DMS 273 (cell line): ENCODE data around the gene PWWP2B.
"Not testable (repeated sequence)": the region's sequence is repeated elsewhere in the genome, so short reads cannot be mapped to it uniquely, and the experiment has no call there.

ENCODE experiments used
- DNase-seq: peaks from one replicate; lab custom pipeline; 2025; ENCODE audit not compliant: unreplicated experiment; lab: John Stamatoyannopoulos, UW

PWWP2B gene

DNA sequence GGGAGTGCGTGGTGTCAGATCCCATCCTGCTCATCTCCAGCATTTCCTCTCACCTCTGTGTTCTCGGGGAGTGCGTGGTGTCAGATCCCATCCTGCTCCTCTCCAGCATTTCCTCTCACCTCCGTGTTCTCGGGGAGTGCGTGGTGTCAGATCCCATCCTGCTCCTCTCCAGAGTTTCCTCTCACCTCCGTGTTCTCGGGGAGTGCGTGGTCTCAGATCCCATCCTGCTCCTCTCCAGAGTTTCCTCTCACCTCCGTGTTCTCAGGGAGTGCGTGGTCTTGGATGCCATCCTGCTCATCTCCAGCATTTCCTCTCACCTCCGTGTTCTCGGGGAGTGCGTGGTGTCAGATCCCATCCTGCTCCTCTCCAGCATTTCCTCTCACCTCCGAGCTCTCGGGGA, 18.0 kb upstream of the PWWP2B start:
- DNase-seq: not testable (repeated sequence)

DNA sequence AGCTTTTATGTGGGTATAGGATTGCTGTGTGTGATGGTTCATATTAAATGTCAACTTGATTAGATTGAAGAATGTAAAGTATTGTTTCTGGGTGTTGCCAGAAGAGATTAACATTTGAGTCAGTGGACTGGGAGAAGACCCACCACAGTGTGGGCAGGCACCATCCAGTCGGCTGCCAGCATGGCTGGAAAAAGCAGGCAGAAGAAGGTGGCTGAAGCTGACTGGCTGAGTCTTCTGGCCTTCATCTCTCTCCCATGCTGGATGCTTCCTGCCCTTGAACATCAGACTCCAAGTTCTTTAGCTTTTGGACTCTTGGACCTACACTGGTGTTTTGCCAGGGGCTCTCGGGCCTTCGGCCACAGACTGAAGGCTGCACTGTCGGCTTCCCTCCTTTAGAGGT, 16.0 kb upstream of the PWWP2B start:
- not testable (repeated sequence) for DNase-seq

DNA sequence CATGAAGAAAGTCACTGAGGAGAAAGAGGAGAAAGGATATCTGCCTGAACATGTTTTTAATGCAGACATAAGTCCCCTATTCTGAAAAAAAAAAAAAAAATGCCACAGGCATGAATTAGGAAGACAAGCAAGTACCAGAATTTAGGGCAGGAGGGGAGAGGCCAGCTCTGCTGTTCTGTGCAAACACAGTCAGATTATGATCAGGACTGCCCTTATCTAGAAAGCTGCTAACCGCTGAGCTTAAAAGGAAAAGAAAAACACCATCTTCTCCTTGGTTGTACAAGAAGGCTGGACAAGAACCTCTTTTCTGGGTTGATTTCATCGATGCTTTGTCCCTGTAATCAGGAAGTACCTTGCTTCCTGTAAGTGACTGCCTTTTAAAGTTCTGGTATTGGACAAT, 15.3 kb upstream of the PWWP2B start:
- no peak for DNase-seq

DNA sequence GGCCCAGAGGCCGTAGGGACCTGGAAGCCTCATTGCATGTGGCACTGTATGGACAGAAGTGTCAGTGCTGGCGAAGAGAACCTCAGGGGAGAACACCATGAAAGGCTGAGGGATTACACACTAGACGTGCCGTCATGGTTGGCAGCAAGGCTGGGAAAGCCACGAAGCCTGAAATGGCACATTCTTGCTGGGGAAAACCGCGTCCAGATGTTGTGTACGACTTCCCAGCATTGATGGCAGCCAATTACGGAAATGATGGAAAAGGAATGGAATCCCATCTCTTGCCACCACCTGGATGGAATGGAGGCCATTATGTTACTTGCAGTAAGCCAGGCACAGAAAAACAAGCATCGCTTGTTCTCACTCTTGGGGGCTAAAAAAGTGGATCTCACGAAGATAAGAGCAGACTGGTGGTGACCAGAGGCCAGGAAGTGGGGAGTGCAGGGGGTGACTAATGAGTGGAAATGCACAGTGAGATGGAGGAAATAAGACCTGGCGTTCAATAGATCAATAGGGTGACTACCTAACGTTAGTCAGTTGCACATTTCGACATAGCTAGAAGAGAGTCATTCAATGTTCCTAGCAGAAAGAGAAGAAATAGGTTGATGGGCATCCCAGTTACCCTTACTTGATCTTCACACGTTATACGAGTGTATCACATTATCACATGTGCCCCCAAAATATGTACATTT, 14.6 kb upstream of the PWWP2B start:
- no peak for DNase-seq

DNA sequence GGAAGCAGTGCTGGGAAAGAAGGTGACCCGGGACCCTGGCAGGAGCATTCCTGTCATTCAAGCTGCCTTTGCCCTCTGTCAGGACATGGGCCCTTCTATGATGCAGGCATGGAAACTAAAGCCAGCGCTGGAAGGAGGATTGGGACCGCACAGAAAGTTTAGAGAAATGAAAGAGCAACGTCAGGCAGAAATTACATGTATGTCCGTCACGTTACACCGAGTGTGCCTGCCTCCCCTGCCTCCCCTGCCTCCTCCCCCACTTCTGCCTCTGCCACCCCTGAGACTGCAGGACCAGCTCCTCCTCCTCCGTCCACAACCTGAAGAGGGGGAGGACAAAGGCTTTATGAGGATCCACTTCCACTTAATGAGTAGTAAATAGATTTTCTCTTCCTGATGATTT, 13.9 kb upstream of the PWWP2B start:
- DNase-seq: no peak

DNA sequence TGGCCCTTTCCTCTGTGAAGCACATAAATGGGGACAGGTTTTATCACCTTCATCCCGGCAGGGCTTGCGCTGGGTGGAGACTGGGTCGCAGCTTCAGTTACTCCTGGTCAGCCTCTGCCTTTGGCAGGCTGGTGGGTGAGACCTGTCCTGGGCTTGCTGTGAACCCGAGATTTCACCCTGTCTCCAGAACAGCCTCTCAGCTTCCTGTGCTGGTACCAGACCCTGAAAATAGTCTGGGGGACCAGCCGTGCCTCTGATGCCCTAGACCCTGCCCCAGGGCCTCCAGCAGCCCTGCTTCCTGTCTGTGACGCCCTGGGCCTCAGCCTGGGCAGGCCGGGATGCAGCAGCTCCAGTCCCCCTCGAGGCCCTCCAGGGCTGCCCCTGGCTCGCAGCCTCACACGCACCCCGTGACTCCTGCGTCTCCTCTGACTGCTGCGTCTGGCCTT, 13.2 kb upstream of the PWWP2B start:
- no peak for DNase-seq

DNA sequence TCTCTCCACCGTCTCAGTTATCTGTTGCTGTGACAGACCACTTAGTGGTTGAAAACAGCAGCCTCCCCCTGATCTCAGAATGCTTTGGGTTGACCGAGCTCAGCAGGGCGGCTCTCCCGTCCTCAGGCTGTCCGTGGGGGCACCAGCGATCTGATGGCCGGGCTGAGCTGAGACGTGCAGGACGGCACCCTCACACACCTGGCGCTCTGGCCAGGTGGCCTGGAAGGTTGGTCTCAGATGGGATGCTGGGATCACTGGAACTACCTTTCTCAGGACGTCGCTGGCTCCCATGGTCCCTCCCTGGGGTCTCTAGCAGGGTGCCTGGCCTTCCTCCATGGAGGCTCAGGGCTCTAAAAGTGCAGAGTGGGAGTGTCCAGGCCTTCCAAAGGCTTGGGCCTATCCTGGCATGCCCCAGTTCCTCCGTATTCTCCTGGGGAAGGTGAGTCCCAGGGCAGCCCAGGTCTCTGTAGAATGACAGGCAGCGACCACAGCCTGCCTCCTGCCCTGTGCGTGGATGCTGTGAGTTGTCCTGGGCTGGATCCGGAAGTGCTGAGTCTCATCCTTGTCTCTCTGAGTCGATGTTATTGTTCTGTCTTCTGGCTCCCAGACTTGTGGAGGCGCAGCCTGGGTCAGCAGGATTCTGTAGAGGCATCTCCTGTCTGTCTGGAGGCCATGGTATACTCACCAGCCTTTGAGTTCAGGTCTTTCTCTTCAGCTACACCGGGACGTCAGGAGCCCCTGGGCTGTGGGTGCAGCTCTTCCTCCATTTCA, 12.2 kb upstream of the PWWP2B start:
- no peak for DNase-seq

DNA sequence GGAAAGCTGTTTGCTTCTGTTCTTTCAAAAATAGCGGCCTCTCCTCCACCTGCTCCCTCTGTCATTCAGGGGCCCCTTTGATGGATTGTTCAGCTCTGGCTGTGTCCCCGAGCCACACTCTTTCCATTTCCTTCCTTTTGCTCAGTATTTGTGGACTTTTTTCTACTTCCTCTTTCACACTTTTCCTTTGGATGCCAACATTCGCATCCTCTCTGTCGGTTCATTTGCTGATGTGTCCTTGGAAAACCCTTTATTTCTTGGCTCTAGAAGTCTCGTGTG, 11.7 kb upstream of the PWWP2B start:
- DNase-seq: no peak

DNA sequence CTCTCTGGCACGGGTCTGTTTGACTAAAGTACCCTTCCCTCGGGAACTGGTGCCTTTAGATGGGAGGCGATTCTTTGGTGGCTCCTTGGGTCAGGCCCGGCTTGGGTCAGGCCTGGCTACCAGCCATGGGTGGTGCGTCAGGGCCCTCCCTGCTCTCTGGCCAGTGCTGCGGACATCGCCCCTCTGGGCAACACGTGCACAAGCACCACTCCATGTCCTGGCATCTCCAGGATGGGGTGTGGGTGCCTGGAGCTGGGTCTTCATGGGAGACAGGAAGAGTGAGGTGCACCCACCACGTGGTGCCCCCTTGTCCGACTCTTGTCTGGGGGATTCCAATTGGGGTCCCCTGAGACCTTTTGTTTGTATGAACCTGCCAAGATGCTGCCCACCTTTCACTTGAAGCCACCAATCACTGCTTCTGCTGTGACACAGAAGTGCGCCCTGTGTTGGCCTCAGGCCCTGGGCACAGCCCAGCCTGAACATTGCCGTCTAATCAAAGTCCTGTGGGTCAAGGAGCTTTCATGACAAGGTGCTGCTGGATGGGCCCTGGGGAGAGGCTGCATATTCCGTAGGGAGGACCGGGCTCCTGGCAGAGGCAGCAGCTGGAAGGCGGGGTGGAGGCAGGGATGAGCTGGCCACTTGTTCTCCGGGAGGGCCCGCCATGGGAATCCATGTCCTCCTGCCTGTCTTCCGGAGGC, 11.1 kb upstream of the PWWP2B start:
- no peak for DNase-seq

DNA sequence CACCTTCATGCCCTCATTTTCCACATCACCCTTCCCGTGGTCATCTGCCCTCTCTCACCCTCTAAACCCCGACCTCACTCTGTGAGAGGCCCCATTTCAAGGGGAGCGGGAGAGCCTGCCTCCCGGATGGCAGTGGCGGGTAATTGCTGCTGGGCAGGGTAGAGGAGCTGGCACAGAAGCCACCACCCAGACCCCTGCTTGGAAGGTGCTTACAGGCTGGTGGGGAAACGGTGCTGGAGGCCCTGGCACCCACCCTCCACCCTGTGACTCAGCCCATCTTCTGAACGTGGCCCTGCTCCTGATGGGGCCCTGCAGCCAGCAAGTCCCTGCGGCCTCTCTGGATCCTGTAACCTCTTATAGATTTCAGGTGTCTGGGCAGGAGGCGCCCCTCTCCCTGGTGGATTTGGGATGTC, 10.6 kb upstream of the PWWP2B start:
- DNase-seq: no peak

DNA sequence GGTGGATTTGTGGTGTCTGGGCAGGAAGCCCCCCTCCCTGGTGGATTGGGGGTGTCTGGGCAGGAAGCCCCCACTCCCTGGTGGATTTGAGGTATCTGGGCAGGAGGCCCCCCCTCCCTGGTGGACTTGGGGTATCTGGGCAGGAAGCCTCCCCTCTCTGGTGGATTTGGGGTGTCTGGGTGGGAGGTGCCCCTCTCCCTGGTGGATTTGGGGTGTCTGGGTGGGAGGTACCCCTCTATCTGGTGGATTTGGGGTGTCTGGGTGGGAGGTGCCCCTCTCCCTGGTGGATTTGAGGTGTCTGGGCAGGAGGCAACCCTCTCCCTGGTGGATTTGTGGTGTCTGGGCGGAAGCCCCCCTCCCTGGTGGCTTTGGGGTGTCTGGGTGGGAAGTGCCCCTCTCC, 10.1 kb upstream of the PWWP2B start:
- not testable (repeated sequence) for DNase-seq

DNA sequence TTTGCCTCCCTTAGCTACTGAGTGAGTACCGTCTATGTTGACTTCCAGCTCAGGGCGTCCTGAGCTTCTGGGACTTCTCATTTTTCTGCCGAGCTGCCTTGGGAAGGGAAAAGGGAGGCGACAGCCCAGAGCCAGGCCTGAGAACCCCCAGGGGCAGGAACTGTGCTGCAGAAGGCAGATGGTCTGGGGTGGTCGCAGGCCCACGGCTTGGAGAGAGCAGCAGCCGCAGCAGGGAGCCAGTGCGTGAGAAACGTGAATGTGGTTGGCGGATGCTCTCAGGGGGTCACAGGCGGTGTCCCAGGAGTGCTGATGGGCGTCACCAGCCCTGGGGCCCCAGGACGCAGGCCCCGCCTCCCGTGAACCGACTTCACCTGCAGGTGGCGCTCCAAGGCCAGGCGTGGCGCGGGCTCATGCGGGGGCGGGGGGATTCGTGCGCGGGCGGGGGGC, 9.2 kb upstream of the PWWP2B start:
- DNase-seq: peak; percentile 73

DNA sequence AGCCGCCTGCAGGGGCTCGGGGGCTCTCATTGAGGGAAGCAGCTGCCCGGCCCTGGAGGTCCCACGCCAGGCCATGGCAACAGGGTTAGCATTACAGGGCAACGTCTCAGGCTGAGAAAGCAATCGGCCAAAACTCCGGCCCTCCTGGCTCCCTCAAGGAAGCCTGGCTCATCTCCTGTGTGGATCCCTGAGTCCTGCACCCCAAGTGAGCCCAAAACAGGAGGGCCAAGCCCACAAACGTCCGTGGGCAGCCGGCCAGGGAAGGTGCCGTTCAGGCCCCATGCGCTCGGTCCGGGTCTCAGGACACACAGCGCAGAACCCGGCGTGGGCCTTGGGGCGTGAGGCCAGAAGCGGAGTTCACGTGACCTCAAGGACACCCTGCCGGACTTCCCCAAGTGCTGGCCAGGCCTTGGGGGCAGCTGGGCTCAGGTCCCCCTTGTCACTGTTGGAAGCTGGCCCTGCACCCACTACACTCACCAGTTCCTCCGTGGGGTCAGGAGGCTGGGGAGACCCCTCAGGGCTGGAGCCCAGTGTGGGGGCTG, 8.0 kb upstream of the PWWP2B start:
- DNase-seq: peak; percentile 20

DNA sequence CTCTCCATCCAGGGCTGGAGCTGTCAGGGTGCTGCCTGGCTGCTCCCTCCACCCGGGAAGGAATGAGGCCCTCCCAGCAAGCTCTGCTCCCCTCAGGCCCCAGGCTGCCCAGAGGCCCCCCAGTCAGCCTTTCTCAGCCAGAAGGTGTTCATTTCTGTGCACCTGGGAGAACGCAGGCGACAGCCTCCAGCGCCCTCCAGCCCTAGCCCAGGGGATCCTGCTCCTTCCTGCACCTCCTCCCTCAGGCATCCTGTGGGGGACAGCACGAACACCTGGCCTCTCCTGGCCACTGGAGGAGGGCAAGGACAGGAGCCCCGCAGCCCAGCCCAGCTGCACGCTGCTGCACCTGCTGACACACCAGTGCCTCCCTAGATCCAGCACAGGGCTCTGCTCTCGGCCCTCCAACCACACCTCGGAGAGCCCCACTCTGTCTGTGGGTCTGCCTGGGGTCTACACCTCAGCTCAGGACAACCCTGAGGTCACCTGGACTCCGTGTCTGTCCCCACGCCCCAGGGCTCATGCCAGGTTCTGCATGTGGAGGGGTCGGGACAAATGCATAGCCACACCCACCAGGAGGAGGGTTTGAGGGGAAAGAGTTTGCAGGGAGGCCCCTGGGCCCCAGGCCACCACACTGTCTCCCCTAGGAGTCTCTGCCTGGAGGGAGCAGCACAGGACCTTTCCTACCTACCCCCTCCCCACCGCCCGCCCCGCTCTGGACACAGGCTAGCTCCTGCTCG, 7.4 kb upstream of the PWWP2B start:
- no peak for DNase-seq

DNA sequence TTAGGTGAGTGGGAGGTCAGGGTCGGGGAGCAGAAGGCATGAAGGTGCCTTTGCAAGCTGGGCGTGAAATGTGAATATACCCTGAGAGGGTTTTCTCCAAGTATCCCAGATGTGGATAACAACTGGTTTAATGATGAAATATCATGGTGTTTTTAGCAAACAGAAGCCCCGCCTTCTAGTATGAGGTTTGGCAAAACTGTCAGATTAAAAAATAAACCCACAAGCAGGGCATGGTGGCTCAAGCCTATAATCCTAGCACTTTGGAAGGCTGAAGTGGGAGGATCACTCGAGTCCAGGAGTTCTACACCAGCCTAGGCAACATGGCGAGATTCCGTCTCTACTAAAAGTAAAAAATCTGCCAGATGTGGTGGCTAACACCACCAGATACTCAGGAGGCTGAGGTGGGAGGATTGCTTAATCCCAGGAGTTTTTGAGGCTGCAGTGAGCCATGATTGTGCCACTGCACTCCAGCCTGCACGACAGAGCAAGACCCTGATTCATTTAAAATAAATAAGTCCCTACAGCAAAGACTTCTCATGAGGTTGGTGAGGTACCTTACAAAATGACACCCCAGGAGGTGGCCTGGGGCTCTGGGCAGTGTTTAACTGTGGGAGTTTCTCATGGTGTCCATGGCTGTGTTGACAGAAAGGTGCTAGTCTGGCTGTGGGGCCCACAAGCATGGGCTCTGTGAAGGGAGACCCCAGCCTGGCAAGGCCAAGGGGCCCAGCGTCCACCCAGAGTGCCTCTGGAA, 6.7 kb upstream of the PWWP2B start:
- DNase-seq: no peak

DNA sequence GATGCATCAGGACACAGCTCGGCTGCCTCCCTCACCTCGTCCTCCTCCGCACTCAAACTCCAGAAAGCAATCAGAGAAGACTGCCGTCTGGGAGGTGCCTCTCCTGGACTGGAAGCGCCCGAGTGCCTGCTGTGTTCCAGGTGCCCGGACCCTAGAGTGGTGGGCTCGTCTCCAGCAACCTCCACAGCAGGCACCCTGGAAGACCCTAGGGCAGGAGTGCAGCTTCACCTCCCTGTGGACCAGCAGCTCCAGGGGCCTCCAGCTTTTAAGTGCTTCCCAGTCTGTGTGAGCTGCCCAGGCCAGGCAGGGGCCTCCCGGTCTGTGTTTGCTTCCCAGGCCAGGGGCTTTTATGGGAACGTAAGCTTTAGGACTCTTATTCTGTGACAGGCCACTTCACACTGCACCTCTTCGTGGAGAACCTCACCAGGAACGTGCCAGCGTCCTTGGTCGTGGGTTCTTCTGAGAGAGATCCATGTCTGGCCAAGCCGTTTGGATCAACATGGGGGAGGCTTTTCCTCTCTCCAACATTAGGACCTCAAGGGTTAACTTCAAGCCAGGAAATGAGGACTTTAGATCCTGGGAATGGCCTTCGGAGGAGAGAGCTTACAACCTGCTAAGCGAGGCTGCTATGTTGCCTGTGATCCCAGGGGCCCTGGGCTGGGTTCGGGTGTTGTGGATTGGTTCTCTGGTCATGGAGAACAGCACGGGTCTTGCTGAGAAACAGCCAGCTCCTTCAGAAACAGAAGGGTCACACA, 5.9 kb upstream of the PWWP2B start:
- no peak for DNase-seq

DNA sequence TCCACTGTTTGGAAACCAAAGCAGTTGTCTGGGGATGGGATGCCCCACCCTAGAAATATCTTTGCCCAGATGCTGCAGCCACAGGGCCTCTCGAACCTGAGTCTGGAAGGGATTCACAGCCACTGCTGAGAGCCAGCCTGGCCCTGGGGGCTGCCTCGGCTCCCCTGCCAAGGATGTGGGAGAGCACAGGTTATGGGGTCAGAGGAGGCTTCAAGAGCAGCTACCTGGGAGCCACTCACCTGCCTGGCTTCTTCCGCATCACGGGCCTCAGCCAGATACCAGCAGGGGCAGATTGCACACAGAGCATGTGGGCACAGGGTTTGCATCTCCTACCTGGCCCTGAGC, 5.4 kb upstream of the PWWP2B start:
- DNase-seq: no peak

DNA sequence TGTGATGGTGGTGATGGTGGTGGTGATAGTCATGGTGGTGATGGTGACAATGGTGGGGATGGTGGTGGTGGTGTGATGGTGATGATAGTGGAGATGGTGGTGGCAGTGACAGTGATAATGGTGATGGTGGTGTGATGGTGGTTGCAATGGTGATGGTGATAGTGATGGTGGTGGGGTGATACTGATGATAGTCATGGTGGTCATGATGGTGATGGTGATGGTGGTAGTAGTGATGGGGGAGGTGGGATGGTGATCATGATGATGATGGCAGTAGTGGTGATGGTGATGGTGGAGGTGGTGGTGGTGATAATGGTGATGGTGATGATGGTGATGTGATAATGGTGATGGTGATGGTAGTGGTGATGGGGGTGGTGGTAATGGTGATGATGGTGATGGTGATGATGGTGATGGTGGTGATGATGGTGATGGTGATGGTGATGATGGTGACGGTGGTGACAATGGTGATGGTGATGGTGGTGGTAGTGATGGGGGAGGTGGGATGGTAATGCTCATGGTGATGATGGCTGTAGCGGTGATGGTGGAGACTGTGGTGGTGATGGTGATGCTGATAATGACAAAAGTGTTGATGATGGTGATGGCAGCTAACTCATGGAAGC, 4.7 kb upstream of the PWWP2B start:
- DNase-seq: no peak
